Endometrial microvascular endothelial cells (primary cell): Measurements from ENCODE around the gene HYI. TPM values are rescaled to one million over a fixed set of nuclear protein-coding genes. Genes with fewer than 3 reads are reported as not detected.
"Not testable (repeated sequence)": the region's sequence is repeated elsewhere in the genome, so short reads cannot be mapped to it uniquely, and the experiment has no call there.

Source experiments
- in situ Hi-C: cut with HindIII; loops from 2 replicates; pipeline ENCODE4 v1.10.0; 2017; ENCODE audit warnings: low sequenced_read_pairs, low pct_unique_long_range_greater_than_20kb; ENCODE audit errors: inconsistent ontology term
- total RNA-seq: library from RNA; depleted of rRNA; stranded (reverse); fragments of >200 nt; gene quantifications from one replicate; pipeline ENCODE4 v1.2.3, GENCODE V29; 2015; ENCODE audit errors: inconsistent ontology term

Gene HYI
- total RNA-seq, result 159 TPM

GRCh38 chr1:43453442-43454269, at the start of gene HYI:
Gene HYI (minus strand): TSS chr1:43453931. CDS start chr1:43453793, 138 bp downstream.
- in situ Hi-C loops, result no loop called here

- in situ Hi-C loops, result not testable (repeated sequence)
Observed at GRCh38 chr1:43501806-43502205, 48.1 kb upstream of the HYI start.

GRCh38 chr1:43499898-43500297, 46.2 kb upstream of the HYI start:
- in situ Hi-C loops, result no loop called here

GRCh38 chr1:43495204-43495603, 41.5 kb upstream of the HYI start:
- in situ Hi-C loops, result no loop called here

GRCh38 chr1:43493661-43494450, 40.1 kb upstream of the HYI start:
- in situ Hi-C loops, result no loop called here

GRCh38 chr1:43492826-43493225, 39.1 kb upstream of the HYI start:
- in situ Hi-C loops, result no loop called here

- in situ Hi-C loops, result no loop called here
Observed at GRCh38 chr1:43491061-43491460, 37.3 kb upstream of the HYI start.

- in situ Hi-C loops, result no loop called here
Observed at GRCh38 chr1:43488165-43488564, 34.4 kb upstream of the HYI start.

GRCh38 chr1:43484367-43484766, 30.6 kb upstream of the HYI start:
- in situ Hi-C loops, result no loop called here

- in situ Hi-C loops, result no loop called here
Observed at GRCh38 chr1:43482215-43482614, 28.5 kb upstream of the HYI start.

- in situ Hi-C loops, result no loop called here
Observed at GRCh38 chr1:43481491-43481890, 27.8 kb upstream of the HYI start.

- in situ Hi-C loops, result no loop called here
Observed at GRCh38 chr1:43479414-43479813, 25.7 kb upstream of the HYI start.

GRCh38 chr1:43477716-43478115, 24.0 kb upstream of the HYI start:
- in situ Hi-C loops, result no loop called here

- in situ Hi-C loops, result not testable (repeated sequence)
Observed at GRCh38 chr1:43475611-43476401, 22.1 kb upstream of the HYI start.

GRCh38 chr1:43473463-43473862, 19.7 kb upstream of the HYI start:
- in situ Hi-C loops, result no loop called here

GRCh38 chr1:43472463-43473151, 18.9 kb upstream of the HYI start:
- in situ Hi-C loops, result not testable (repeated sequence)

- in situ Hi-C loops, result no loop called here
Observed at GRCh38 chr1:43472087-43472462, 18.3 kb upstream of the HYI start.

GRCh38 chr1:43469932-43470331, 16.2 kb upstream of the HYI start:
- in situ Hi-C loops, result no loop called here

GRCh38 chr1:43468414-43468813, 14.7 kb upstream of the HYI start:
- in situ Hi-C loops, result no loop called here
